ENCODE results near the gene COG2.

The COG2 gene

DNA sequence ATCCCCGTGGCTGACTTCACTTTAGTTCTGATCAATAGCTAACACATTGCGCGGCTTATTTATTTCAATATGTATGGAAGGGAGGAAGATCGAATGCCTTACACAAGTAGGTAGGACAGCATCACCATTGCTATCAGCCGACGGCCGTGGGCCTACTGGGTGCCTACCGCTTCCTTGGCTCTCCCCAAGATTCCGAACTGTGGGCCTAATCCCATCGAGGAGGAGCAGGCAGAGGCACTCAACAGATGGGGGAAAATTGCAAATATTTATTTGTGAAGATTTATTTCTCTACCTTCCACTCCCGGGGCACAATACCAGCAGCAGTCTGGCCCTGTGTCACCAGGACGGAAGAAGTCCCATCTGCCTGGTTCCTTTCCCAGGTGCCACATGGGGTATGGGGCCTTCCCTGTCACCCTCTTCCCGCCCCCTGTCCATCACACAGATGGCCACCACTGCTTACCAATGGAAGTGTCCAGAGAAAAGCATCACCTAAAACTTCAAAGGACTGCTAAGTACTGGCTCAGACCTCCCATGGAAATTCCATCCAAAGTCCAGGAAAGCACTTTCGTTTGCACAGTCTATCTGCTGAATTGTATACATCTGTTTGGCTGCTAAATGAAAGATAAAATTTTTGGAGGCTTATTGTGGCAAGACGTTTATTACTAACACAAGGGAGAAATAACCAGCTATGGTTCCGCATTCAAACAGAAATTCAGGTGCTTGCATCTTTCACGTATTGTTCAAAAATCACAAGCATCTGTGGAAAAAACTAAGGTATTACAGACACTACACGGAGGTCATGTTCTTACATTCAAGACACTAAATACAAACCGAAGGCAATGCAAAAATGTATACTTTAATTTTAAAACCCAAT lies 59.9 kb downstream of the COG2 start:
- DNase-seq (ENCODE audit: low spot score): no peak

DNA sequence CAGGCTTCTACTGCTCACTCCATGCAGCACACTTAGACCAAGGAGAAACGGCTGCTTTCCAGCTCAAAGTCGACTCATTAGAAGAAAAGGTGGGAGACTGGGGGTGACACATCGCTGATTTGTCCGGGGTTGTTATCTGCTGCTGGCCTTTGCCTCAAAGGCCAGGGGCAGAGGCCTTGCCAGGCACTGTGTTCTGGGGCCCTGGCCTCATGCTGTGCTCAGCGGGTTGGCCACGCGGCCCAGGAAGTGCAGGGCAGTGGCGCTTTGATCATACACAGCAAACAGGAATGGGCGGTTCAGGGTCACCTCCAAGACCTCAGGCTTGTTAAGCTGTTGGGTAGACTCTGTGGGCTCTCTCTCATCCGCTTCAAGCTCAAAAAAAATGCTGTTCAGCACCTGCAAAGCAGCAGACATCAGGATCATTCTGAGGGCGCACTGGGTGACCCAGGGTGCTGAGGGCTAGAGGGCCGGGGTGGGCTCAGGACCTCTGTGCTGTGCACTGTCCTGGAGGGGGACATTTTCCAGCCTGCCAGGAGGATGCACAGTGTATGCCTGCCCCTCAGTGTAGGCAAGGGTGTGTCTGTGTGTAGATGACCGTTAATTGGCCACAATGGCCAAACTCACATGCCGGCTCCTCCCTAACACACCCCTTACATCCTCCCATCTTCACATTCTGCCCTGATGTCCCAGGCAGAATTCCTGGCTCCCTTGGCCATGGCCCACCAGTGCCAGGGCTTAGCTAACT lies 60.8 kb downstream of the COG2 start:
- no peak for DNase-seq (ENCODE audit: low spot score)

DNA sequence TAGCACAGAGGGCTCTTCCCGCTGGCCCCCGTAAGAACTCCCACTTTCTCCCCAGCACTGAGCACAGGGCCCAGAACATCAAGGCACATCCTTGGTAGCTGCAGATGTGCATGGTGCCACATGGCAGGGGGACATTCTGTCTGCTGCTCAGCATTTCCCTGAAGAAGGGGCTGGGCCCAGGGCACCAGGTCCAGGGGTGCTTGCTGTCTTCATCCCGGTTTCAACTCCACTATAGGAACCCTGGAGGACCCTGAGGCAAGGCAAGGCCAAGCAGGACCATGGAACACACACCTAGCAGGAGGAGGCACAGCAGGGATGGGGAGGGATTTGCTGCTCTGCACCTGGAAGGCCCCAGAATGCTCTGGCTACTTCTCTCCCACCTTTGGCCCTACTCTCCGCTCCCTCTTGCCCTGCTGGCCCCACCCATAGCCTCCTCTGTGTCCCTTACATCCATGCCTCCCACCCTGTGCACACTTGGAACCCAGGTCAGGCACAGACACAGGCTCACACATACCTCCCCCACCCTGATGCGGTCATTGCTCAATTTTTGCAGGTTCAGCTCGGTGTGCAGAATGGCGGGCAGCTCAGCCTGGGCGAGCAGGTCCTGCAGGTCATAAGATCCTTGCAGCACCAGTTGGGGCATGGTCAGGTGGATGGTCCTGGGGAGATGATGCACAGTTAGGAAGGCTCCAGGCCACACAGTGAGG lies 61.6 kb downstream of the COG2 start:
- DNase-seq (ENCODE audit: low spot score): no peak

DNA sequence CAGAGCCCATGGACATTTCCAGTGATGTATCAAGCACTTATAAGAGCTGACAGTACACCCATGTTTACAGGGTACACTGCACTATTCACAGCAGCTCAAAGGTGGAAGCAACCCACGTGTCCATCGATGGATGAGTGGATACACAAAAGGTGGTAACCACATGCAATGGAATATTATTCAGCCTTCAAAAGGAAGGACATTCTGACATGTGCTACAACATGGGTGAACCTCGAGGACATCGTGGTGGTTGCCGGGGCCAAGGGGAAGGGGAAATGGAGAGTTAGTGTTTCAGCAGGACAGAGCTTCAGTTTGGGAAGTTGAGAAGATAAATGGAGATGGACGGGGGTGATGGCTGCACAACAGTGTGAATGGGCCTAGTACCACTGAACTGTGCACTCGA lies 62.5 kb downstream of the COG2 start:
- no peak for DNase-seq (ENCODE audit: low spot score)

DNA sequence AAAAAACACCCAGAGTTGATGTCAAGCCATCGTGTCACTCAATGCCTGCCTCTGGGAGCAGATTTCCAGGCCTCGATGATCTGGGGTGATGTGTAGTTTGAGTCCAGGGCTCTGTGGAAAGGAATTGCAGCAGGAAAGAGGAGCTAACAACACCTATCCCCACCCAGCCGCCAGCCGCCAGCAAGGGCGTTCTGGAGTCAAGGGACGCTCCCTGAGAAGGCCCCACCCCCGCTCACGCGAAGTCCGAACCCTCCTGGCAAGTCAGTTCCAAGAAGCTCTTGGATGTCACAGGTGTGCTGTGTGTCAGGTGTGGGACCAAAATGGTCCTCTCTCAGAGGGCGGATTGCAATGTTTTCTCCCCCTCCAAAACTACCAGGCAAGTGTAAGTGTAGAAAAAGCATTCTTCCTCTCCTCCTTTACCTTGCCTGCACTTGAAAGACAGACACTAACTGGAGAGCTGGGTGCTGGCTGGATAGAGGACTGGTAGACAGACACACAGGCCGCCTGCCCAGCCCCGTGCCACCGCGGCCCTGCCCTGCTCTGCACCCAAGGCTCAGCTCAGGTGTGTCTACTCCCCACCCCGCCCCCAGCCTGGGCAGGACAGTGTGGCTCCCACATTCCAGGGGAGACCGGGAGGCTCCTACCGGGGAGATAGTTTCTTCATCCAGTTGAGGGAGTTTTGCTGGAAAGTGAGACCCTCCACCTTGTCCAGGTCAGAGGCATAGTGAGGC lies 63.2 kb downstream of the COG2 start:
- no peak for DNase-seq (ENCODE audit: low spot score)

DNA sequence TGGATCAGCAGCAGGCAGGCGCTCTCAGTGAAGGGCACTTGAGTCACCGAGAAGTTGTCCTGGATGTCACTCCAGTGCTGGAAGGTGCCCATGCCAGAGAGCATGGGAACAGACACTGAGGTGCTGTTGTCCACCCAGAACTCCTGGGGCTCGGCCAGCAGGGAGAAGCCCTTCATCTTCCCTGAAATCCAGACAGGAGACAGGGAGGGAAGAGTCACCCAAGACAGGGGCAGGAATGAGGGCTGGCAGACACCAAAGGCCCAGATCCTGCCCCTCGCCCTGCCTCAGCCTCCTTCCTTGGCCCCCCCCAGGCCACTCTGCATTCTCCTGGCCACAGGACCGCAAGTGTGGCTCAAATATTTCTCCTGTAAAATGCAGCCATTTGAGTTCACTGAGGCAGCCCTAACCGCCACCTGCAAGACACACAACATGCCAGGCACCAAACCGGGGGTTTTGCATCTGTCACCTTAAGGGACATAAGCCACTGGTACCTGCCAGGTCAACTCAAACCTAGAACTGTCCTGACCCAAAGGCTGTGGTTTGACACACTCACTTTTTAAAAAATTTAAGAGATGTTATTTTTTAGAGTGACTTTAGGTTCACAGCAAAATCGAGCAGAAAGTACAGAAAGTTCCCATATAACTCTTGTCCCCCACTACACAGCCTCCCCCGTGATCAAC lies 63.9 kb downstream of the COG2 start:
- DNase-seq (ENCODE audit: low spot score): no peak

DNA sequence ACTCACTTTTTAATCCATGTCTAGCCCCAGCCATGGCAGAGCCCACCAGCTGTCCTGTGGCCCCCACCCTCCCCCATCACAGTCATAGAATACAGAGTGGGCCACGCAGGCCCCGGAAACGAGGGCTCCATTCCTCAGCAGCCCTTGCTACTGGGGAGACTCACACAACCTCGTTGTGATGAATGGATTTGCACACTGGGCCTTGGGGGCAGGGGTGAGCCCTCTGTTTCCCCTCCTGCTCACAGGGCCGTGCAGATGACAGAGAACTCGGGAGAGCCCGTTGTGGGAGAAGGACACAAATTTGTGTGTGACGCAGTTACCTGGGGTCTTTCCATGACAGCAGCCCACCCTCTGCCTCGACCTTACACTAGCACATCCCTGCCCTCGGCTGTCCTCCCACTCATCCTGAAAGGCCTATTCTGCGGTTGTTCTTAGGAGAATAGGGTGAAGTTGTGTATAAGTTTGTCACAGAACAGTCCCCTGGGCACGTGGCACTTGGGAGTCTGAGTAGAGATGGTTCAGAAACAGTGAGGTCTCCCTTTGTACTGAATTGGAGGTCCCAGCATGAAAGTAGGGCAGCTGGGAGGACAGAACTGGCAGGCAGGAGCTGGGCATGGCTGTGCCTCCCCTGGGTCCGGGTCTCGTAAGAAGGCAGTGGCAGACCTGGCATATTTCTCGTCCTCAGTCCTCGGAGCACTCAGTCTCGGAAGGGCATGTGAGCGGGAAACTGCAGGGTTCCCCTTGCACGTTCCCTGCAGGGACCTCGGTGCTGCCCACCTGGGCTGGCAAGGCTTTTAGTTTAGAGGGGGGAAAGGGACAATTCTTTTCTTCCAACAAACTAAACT lies 64.8 kb downstream of the COG2 start:
- DNase-seq (ENCODE audit: low spot score): no peak

DNA sequence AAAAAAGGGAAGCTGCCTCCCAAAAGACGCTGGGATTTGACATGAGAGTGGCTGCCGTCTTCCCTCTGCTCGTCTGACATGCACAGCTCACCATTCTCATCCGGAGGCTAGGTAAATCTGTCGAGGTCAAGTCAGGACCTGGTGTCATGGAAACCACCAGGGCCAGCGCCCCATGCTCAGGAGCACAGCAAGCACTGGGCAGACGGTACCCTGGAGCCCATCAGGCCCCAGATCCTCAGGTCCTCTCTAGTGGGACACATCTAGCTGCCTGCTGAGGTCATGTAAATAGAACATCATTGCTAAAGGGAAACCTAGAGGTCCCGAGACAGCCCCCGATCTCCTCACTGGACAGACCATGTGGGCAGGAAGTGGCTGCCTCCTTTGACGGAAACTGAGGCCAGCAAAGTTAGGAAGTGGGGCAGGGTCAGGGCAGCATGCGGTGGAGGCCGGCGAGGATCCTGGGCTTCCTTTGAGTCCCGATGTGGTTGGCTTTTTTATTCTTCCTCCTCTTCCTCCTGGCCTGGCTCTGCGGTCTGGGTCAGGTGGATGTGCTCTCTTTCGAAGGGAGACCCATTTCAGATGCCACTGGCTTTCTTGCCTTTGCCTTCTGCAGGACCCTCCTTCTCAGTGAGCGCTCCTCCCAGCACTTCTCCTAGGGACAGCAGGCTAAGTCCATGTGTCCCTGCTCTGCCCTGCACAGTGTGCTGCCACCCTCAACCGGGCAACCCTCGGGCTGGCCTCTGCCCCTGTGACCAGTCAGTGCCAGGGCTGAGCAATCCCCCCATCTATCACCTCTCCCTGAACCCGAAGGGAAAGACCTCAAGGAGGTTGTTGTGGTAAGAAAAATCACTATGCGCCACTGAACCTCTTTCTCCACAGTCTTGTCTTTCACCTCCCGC lies 65.7 kb downstream of the COG2 start:
- no peak for DNase-seq (ENCODE audit: low spot score)

DNA sequence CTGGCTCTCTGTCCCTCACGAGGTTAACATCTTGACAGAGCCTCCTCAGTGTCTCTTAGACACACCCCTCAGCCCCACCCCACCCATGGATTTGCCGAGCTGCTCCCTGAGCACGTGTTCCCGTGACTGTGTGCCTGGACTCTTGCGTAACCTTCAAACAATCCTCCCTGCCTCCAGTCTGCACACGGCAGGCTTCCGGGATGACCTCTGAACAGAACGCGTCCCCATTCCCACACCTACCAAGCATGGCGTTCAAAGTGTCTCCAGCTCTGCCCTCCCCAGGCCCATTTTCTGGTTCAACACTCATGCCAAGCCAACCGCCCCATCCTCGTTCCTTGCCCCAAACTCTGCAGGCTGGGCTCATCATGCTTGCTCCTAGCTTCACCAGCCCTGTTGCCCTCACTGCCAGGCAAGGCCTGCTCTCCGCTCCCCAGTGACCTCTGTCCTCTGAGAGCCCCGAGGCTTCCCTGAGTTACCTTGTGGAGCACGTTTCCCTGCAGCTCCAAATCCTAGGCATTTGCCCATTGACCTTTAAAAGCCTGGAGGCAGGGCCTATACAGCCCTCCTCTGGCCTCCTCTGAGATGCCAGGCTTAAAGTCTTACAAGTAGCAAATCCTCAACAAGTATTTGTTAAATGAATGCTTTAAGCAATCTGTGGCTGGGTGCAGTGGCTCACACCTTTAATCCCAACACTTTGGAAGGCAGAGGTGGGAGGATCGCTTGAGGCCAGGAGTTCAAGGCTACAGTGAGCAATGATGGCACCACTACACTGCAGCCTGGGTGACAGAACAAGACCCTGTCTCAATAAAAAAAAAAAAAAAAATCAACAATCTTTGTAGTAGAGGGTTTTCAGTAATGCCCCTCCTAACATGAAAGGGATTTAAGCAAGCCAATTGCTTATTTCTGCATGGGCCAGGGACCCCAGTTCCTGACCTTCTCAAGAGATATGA lies 66.6 kb downstream of the COG2 start:
- peak; percentile 48 for DNase-seq (ENCODE audit: low spot score)

DNA sequence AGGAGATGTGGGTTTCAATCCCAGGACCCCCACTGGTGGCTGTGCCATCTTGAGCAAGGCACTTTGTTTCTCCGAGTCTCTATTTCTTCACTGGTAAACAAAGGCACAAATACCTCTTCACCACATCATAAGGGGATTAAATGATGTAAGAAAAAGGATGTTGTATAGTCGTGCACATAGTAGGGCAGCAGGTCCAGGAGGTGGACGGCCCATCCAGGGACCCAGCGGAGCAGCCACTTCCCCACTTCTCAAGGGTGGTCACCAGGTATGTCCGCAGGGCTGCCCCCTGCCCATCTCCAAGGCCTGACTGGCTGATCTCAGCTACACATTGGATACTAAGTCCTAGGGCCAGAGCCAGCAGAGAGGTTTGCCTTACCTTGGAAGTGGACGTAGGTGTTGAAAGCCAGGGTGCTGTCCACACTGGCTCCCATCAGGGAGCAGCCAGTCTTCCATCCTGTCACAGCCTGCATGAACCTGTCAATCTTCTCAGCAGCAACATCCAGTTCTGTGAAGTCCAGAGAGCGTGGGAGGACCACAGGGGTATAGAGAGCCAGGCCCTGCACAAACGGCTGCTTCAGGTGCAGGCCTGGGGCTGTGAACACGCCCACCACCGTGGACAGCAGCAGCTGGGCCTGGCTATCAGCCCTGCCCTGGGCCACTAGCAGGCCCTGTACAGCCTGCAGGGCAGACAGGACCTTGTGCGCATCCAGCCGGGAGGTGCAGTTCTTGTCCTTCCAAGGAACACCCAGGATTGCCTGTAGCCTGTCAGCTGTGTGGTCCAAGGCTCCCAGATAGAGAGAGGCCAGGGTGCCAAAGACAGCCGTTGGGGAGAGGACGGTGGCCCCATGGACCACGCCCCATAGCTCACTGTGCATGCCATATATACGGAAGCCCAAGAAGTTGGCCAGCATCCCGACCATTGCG lies 67.6 kb downstream of the COG2 start:
- DNase-seq (ENCODE audit: low spot score): no peak

DNA sequence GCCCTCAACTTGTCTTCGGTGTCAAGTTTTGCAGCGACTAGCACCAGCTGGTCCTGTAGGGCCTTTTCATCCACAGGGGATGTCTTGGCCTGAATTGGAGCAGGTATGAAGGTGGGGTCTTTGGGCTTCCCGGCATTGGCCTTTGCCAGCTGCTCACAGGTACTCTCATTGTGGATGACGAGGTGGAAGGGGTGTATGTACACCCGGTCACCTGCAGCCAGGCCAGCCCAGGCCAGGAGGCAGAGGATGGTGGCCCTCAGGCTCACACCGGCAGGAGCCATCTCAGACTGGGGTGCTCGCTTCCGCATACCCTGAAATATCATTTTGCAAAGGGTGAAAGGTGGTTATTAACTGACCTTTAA lies 68.2 kb downstream of the COG2 start:
- no peak for DNase-seq (ENCODE audit: low spot score)

DNA sequence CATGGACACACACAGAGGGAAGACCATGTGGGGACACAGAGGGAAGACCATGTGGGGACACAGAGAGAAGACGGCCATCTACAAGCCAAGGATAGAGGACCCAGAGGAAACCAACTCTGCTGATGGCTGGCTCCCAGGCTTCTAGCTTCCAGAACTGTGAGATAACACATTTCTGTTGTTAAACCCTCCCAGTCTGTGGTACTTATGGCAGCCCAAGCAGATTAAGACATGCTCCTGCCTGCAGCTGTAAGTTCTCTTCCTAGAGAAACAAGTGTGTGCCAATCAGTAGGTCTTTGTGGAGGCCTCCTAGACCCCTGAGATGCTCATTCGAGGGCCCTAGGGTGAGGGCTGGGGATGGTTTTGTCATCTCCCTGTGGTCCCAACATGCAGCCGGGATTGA lies 69.0 kb downstream of the COG2 start:
- no peak for DNase-seq (ENCODE audit: low spot score)

DNA sequence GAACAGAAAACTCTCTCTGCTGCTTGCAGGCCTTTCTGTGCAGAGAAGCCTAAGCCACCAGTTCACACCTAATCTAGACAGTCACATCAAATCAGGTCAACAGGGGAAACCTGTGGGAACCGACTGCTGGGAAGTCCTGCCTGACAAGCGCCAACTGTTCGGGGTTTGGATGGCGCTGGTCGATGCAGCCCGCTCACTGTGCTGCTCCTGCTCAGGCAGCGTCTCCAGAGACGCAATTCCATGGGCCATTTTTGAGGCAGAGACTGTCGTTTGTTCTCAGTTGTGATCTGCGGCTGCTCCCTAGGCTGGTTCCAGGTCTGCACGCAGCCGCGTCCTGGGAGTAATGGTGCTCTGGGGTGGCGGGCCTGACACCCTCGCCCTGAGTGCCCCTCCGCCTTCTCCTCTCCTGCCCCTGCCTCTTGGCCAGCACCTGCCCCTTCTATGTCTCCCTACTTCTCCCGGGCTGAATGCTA lies 70.2 kb downstream of the COG2 start:
- DNase-seq (ENCODE audit: low spot score): no peak

DNA sequence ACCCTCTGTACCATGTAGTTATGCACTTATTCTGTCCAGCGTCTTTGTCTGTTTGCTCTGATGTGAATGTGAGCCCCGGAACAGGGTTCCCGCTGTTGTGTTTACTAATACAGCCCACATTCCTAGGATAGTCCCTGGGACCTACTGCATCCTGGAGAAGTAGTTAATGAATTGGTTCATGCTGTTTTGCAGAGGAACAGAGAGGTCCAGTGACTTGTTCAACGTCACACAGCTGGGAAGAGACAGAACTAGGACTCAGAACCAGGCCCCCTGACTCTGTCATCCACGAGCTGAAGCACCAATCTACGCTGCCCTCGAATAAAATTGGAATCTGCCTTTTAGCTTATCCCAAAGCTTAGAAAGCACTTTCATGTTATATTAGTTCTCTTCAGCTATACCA lies 70.9 kb downstream of the COG2 start:
- DNase-seq (ENCODE audit: low spot score): no peak

DNA sequence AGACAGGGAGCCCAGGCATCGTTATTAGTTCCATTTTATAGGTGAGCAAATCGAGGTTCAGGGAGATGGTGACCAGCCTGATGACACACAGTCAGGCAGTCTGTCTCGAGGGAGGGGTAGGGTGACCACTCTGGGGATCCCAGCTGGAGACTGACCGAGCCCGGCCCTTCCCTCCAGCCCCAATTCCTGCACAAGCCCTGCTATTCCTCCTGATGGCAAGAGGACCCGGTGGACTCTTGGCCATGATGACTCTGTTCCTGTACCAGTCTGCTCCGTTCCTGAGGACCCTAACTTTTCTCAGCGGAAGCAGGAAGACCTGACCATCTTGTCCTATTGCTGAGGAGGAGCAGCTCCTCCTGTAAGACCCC lies 71.2 kb downstream of the COG2 start:
- no peak for DNase-seq (ENCODE audit: low spot score)

DNA sequence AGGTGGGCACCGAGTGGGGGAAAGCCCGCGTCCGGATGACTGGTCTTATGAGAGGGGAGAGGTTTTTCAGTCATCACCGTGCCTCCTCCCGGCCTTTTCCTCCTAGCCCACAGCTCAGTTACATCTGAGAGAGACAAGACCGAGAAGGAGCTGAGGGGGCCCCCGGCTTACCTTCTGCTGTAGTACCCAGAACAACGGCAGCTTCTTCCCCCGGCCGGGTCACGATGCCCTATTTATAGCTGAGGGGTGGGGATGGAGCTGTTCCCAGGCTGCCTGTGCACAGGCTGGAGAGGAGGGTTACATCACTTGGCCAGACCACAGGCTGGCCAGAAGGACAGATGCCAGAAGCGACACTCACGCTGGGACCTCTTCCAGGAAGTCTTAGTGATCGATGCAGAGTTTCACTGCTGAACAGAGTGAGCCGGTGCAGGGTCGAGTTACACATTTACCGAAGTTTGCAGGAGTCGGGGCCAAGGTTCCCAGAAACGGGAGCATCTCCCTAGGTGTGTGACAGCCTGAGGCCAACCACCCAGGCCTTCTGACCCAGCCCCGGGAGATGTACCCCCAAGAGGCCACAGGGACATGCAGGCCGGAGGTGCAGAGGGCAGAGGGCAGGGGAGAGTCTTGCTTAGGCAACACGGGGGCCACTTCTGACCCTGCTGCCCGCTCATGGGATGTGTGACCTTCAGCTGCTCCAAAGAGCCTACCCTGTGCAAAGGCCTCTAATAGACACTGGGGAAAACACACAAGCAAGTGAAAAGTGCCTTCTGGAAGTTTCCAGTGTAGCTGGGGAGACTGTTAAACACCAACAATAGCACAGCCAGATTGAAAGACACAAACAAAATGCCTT lies 71.9 kb downstream of the COG2 start, which contains the start of gene AGT:
AGT (minus strand) TSS at position 208 of the 850 bp plus-strand sequence. CDS start 3,299 bp downstream, outside the sequence.
- DNase-seq (ENCODE audit: low spot score): no peak
